T-helper 2 cell treated with Interferon-gamma antibody and Interleukin-4, amounts not matched to agents 5 μg/mL and 100 μg/mL, for 36 hours (primary cell): Measurements from ENCODE around the gene STK10.

ENCODE experiments used
- DNase-seq: peaks from one replicate; pipeline ENCODE4 v3.0.0; 2021; ENCODE audit warnings: low spot score
- H3K27ac Mint-ChIP-seq: one replicate; pipeline ENCODE4 v1.8.0; 2021; ENCODE audit warnings: mild to moderate bottlenecking, mixed read lengths
- H3K27me3 Mint-ChIP-seq: one replicate; pipeline ENCODE4 v1.8.0; 2021; ENCODE audit warnings: low read depth, mixed read lengths
- H3K36me3 Mint-ChIP-seq: one replicate; pipeline ENCODE4 v1.8.0; 2021; ENCODE audit warnings: low read depth, mixed read lengths
- H3K4me1 Mint-ChIP-seq: one replicate; pipeline ENCODE4 v1.8.0; 2021; ENCODE audit warnings: low read depth, mixed read lengths
- H3K4me3 Mint-ChIP-seq: one replicate; pipeline ENCODE4 v1.8.0; 2022; ENCODE audit warnings: mild to moderate bottlenecking, moderate library complexity, mixed read lengths
- H3K9me3 Mint-ChIP-seq: one replicate; pipeline ENCODE4 v1.8.0; 2021; ENCODE audit warnings: mixed read lengths

STK10 gene

GRCh38 chr5:172188033-172188892 is at the start of gene STK10:
Gene STK10 (minus strand): TSS chr5:172188224. CDS start chr5:172188042, 182 bp downstream.
- H3K4me3 Mint-ChIP-seq, result peak within 1 kb of the TSS; percentile 99
- peak; percentile 91 for DNase-seq
- peaks cover 40% of the 10 kb centered on the region for H3K36me3 Mint-ChIP-seq
- H3K27ac Mint-ChIP-seq, result peak within 1 kb of the TSS; percentile 93
- peaks cover 21% of the 10 kb centered on the region for H3K4me1 Mint-ChIP-seq
- H3K9me3 Mint-ChIP-seq, result no peaks in the 10 kb centered on the region
- peaks cover 6% of the 10 kb centered on the region for H3K27me3 Mint-ChIP-seq

- no peak overlapping the region for H3K27ac Mint-ChIP-seq
- H3K4me1 Mint-ChIP-seq, result peaks cover 48% of the 10 kb centered on the region
- DNase-seq, result no peak
- no peaks in the 10 kb centered on the region for H3K27me3 Mint-ChIP-seq
- peaks cover 29% of the 10 kb centered on the region for H3K36me3 Mint-ChIP-seq
- no peaks in the 10 kb centered on the region for H3K9me3 Mint-ChIP-seq
- H3K4me3 Mint-ChIP-seq, result peak overlapping the region; percentile 55
Measured at GRCh38 chr5:172235827-172236736, 48.1 kb upstream of the STK10 start.

GRCh38 chr5:172235132-172235780 is 47.2 kb upstream of the STK10 start:
- Mint-ChIP-seq H3K27me3 (no peaks in the 10 kb centered on the region), H3K36me3 (peaks cover 34% of the 10 kb centered on the region), H3K27ac (no peak overlapping the region), H3K4me1 (peaks cover 45% of the 10 kb centered on the region), H3K4me3 (no peak overlapping the region), H3K9me3 (no peaks in the 10 kb centered on the region)
- DNase-seq, result no peak

- DNase-seq, result no peak
- H3K27ac Mint-ChIP-seq, result no peak overlapping the region
- peaks cover 36% of the 10 kb centered on the region for H3K36me3 Mint-ChIP-seq
- H3K27me3 Mint-ChIP-seq, result no peaks in the 10 kb centered on the region
- H3K9me3 Mint-ChIP-seq, result no peaks in the 10 kb centered on the region
- H3K4me1 Mint-ChIP-seq, result peaks cover 44% of the 10 kb centered on the region
- H3K4me3 Mint-ChIP-seq, result no peak overlapping the region
Measured at GRCh38 chr5:172234031-172234430, 46.0 kb upstream of the STK10 start.

GRCh38 chr5:172229904-172230303 is 41.9 kb upstream of the STK10 start:
- no peak overlapping the region for H3K27ac Mint-ChIP-seq
- H3K27me3 Mint-ChIP-seq, result peaks cover 4% of the 10 kb centered on the region
- no peak overlapping the region for H3K4me3 Mint-ChIP-seq
- H3K9me3 Mint-ChIP-seq, result no peaks in the 10 kb centered on the region
- DNase-seq, result no peak
- peaks cover 48% of the 10 kb centered on the region for H3K36me3 Mint-ChIP-seq
- peaks cover 18% of the 10 kb centered on the region for H3K4me1 Mint-ChIP-seq

GRCh38 chr5:172224996-172225395 is 37.0 kb upstream of the STK10 start:
- H3K27me3 Mint-ChIP-seq, result peaks cover 9% of the 10 kb centered on the region

GRCh38 chr5:172223901-172224873 is 36.2 kb upstream of the STK10 start:
- H3K9me3 Mint-ChIP-seq, result peaks cover 10% of the 10 kb centered on the region
- peaks cover 43% of the 10 kb centered on the region for H3K36me3 Mint-ChIP-seq
- peak; percentile 65 for DNase-seq
- H3K4me1 Mint-ChIP-seq, result peaks cover 26% of the 10 kb centered on the region
- H3K27me3 Mint-ChIP-seq, result peaks cover 9% of the 10 kb centered on the region
- H3K27ac Mint-ChIP-seq, result peak overlapping the region; percentile 58
- peak overlapping the region; percentile 52 for H3K4me3 Mint-ChIP-seq

More at GRCh38 chr5:172224996-172225395, 37.0 kb upstream of the STK10 start:
- Mint-ChIP-seq H3K4me1 (peaks cover 30% of the 10 kb centered on the region), H3K36me3 (peaks cover 39% of the 10 kb centered on the region), H3K4me3 (no peak overlapping the region), H3K27ac (no peak overlapping the region), H3K9me3 (peaks cover 4% of the 10 kb centered on the region)
- DNase-seq, result no peak

- H3K4me3 Mint-ChIP-seq, result no peak overlapping the region
- peaks cover 12% of the 10 kb centered on the region for H3K4me1 Mint-ChIP-seq
- H3K27ac Mint-ChIP-seq, result no peak overlapping the region
- H3K36me3 Mint-ChIP-seq, result peaks cover 48% of the 10 kb centered on the region
- H3K9me3 Mint-ChIP-seq, result peaks cover 20% of the 10 kb centered on the region
- peaks cover 6% of the 10 kb centered on the region for H3K27me3 Mint-ChIP-seq
- DNase-seq, result no peak
Measured at GRCh38 chr5:172219296-172219695, 31.3 kb upstream of the STK10 start.

- Mint-ChIP-seq H3K27me3 (no peaks in the 10 kb centered on the region), H3K4me3 (no peak overlapping the region), H3K36me3 (peaks cover 40% of the 10 kb centered on the region), H3K4me1 (no peaks in the 10 kb centered on the region), H3K9me3 (peaks cover 16% of the 10 kb centered on the region), H3K27ac (no peak overlapping the region)
- DNase-seq, result no peak
Measured at GRCh38 chr5:172216345-172216744, 28.3 kb upstream of the STK10 start.

GRCh38 chr5:172213126-172213525 is 25.1 kb upstream of the STK10 start:
- Mint-ChIP-seq H3K27me3 (no peaks in the 10 kb centered on the region), H3K4me1 (no peaks in the 10 kb centered on the region), H3K4me3 (no peak overlapping the region), H3K36me3 (peaks cover 27% of the 10 kb centered on the region), H3K9me3 (peaks cover 3% of the 10 kb centered on the region), H3K27ac (no peak overlapping the region)
- DNase-seq, result no peak

- Mint-ChIP-seq H3K27me3 (peaks cover 3% of the 10 kb centered on the region), H3K9me3 (no peaks in the 10 kb centered on the region), H3K4me1 (peaks cover 8% of the 10 kb centered on the region), H3K36me3 (peaks cover 22% of the 10 kb centered on the region), H3K4me3 (no peak overlapping the region), H3K27ac (no peak overlapping the region)
- DNase-seq, result no peak
Measured at GRCh38 chr5:172211676-172212075, 23.7 kb upstream of the STK10 start.

- DNase-seq, result no peak
- Mint-ChIP-seq H3K27ac (no peak overlapping the region), H3K4me1 (peaks cover 8% of the 10 kb centered on the region), H3K4me3 (no peak overlapping the region), H3K9me3 (no peaks in the 10 kb centered on the region), H3K36me3 (peaks cover 20% of the 10 kb centered on the region), H3K27me3 (peaks cover 3% of the 10 kb centered on the region)
Measured at GRCh38 chr5:172209714-172210113, 21.7 kb upstream of the STK10 start.

GRCh38 chr5:172207511-172207910 is 19.5 kb upstream of the STK10 start:
- H3K27me3 Mint-ChIP-seq, result peaks cover 3% of the 10 kb centered on the region
- H3K27ac Mint-ChIP-seq, result no peak overlapping the region

More at GRCh38 chr5:172207511-172207910, 19.5 kb upstream of the STK10 start:
- Mint-ChIP-seq H3K9me3 (no peaks in the 10 kb centered on the region), H3K4me3 (no peak overlapping the region), H3K36me3 (peaks cover 16% of the 10 kb centered on the region), H3K4me1 (peaks cover 8% of the 10 kb centered on the region)
- DNase-seq, result no peak
